ENCODE data around the gene GOSR1.
"Not testable (repeated sequence)": the region's sequence is repeated elsewhere in the genome, so short reads cannot be mapped to it uniquely, and the experiment has no call there.

GOSR1 gene

DNA sequence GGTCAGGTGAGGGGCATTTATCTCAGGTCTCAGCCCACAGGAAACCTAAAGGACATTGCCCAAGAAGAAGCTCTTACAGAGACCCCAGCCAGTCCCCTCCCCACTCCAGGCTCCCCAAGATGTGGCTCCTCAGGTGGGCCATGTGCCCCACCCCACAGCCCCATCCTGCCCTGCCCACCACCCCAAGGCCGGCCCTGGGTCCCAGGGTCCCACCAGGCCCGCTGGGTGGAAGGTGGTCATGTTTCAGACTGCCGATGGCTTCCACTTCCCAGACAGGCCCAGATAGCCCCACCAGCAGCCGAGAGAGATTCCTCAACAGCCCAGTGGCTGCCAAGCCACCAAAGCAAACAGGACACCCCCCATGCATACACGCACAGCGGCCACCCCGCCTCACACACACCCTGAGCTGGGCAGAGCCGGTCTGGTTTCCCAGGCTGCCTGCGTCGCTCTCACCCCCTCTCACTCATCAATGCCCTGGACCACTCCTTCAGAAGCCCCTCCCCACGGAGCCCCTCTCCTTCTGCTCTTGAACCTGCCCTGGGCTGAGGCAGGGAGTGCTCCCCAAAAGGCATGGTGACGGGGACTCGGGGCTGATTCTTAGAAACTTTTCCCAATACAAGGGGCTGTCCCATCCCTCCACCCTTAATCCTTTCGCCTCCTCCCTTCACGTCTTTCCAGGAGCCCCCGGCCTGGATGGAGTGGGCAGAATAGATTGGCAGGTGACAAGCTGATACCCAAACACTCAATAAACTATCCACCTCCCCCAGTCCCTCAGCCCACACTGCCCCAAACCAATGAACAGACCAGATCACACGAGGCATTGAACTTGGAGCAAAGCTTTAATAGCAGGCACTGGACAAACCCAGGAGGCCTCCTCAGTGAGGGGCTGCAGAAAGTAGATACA, 95.7 kb downstream of the GOSR1 start:
- not testable (repeated sequence) for H3K27ac Mint-ChIP-seq
- peaks cover 18 to 72% of the 10 kb centered on the region in 2 donors for H3K27me3 Mint-ChIP-seq

DNA sequence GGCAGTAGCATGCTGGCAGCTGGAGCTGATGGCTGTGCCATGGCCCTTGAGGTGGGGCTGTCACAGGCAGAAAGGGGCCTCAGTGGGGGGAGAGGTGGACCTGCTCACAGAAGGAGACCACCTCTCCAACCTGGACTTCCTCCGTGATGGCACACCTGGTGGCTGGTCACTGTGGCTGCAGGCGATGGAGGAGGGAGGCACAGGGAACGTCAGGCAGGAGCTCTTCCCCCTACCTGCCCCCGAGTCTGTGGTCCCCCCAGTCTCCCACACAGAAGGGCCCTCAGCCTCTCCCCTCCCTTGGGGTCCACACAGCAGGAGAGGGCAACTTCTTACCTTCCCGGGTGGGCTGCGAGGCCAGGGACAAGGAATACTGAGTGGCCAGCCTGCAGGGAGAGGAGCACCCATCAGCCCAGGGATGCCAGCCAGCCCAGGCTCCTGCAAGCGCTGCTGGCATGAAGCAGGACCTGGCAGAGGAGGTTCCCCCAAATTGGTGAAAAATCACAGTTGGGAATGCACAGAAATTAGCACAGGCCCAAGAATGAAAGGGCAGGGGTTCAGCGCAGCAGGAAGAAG, 96.5 kb downstream of the GOSR1 start:
- Mint-ChIP-seq H3K9me3 (no peaks in the 10 kb centered on the region), H3K27ac (no peak overlapping the region), H3K36me3 (ENCODE audit: insufficient read depth) (no peaks in the 10 kb centered on the region), H3K27me3 (peaks cover 19 to 74% of the 10 kb centered on the region in 2 donors), H3K4me3 (no peak overlapping the region), H3K4me1 (ENCODE audit: low read depth in 2 of 2) (no peaks in the 10 kb centered on the region)
- DNase-seq: no peak
- no peak for ATAC-seq (replicated peaks)

More for the DNA sequence above, 95.7 kb downstream of the GOSR1 start:
- H3K4me3 Mint-ChIP-seq; DNase-seq; H3K36me3 Mint-ChIP-seq (ENCODE audit: insufficient read depth); H3K9me3 Mint-ChIP-seq; H3K4me1 Mint-ChIP-seq (ENCODE audit: low read depth in 2 of 2); ATAC-seq (replicated peaks): not testable (repeated sequence)

DNA sequence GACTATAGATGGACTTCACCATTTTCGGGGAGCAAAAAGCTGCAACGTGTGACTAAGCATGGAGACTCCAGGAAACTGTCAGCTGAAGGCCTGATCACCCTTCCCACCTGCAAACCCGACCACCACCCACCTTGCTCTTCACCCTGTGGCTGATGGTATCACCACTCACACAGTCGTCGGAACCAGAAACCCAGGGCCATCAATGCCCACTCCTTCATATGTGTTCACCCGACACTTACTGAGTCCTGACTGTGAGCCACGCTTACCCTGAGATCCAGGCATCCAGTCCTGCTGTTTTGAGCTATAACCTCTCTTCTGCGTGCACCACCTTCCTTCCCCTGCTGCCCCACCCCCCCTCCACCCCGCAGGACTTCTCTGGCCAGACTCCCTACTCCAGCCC, 97.1 kb downstream of the GOSR1 start:
- not testable (repeated sequence) for H3K36me3 Mint-ChIP-seq (ENCODE audit: insufficient read depth); DNase-seq; ATAC-seq (replicated peaks); H3K27ac Mint-ChIP-seq; H3K4me3 Mint-ChIP-seq; H3K4me1 Mint-ChIP-seq (ENCODE audit: low read depth in 2 of 2); H3K9me3 Mint-ChIP-seq
- H3K27me3 Mint-ChIP-seq: peaks cover 16 to 70% of the 10 kb centered on the region in 2 donors

DNA sequence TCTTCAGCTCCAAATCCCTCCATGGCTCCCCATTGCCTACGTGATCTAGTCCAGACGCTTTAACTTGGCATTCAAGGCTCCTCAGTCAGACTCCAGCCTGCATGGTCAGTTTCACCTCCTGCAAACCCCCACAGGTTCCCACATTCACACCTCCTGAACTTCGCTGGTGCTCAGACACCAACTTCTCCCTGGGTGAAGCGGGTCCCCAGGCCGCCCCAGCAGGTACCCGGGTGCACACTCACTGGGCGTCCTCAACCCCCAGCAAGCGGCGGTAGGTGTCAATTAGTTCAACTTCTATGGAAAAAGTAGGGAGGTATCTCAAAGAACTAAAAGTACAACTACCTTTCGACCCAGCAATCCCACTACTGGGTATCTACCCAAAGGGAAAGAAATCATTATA, 97.6 kb downstream of the GOSR1 start:
- H3K4me3 Mint-ChIP-seq; H3K27ac Mint-ChIP-seq; H3K36me3 Mint-ChIP-seq (ENCODE audit: insufficient read depth); H3K9me3 Mint-ChIP-seq; H3K4me1 Mint-ChIP-seq (ENCODE audit: low read depth in 2 of 2); ATAC-seq (replicated peaks); DNase-seq: not testable (repeated sequence)
- H3K27me3 Mint-ChIP-seq: peaks cover 16 to 65% of the 10 kb centered on the region in 2 donors

DNA sequence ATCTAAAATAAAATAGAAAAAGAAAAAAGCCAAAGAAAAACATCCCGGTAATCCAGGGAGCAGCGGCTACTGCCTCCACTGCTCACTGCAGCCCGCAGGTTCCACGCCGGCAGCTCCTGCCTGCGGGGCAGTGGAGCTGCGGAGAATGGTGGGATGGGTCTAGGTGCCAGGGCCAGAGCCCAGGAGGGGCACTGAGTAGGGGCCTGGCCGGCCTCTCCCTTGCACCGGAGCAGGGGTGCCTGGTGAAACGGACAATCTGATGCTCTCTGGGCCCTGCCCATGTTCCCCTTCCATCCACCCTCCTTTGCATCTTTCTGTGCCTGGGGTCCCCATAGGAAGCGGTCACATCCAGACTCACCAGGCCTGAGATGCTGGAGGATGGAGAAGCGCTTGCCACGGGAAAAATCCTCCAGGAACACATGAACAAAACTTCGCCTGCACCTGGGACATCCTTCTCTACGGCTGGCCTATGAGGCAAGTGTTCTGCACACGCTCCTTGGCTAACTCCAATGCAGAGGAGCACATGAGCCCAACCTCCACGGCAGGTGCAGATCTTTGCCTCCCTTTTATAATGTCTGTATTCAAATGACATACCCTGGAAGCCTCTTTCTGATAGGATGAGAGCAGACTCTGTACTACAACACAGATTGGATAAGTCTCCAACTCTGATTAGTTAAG, 98.6 kb downstream of the GOSR1 start:
- DNase-seq; H3K9me3 Mint-ChIP-seq; H3K27ac Mint-ChIP-seq; H3K36me3 Mint-ChIP-seq (ENCODE audit: insufficient read depth); H3K4me3 Mint-ChIP-seq; H3K4me1 Mint-ChIP-seq (ENCODE audit: low read depth in 2 of 2); ATAC-seq (replicated peaks): not testable (repeated sequence)
- H3K27me3 Mint-ChIP-seq: peaks cover 17 to 57% of the 10 kb centered on the region in 2 donors

DNA sequence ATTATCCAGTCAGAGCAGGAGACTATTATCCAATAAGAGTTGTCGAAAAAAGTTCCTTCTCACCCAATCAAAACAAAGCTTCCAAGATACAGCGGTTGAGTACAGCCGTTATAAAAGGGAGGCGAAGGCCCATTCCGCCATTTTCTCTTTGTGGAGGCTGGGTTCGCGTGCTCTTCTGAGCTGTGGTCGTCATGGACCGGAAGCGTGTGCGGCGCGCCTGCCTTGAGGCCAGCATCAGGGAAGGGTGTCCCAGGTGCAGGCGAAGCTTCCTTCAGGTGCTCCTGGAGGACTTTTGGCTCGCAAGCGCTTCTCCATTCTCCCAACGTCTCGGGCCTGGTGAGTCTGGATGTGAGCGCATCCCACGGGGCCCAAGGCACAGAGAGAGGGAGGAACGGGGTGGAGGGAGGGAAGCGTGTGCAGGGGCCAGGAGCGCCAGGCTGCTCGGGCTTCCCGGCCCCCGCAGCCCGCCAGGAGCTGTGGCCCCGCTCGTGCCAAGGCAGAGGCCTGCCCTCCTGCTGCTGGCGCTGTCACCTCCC, 99.2 kb downstream of the GOSR1 start:
- Mint-ChIP-seq H3K4me1 (ENCODE audit: low read depth in 2 of 2) (no peaks in the 10 kb centered on the region), H3K27ac (no peak overlapping the region), H3K9me3 (no peaks in the 10 kb centered on the region), H3K27me3 (peaks cover 23 to 52% of the 10 kb centered on the region in 2 donors), H3K4me3 (no peak overlapping the region), H3K36me3 (ENCODE audit: insufficient read depth) (no peaks in the 10 kb centered on the region)
- ATAC-seq (replicated peaks) (no peak), DNase-seq (no peak)
